HG02571 (cell line): Measurements from ENCODE around the gene SAMD4B.

Experiments used
- ATAC-seq: cut with Tn5 transposase; IDR thresholded peaks from one replicate; pipeline ENCODE4 v1.9.1; 2021; ENCODE audit warnings: mild to moderate bottlenecking, moderate library complexity; ENCODE audit not compliant: unreplicated experiment

SAMD4B gene

DNA sequence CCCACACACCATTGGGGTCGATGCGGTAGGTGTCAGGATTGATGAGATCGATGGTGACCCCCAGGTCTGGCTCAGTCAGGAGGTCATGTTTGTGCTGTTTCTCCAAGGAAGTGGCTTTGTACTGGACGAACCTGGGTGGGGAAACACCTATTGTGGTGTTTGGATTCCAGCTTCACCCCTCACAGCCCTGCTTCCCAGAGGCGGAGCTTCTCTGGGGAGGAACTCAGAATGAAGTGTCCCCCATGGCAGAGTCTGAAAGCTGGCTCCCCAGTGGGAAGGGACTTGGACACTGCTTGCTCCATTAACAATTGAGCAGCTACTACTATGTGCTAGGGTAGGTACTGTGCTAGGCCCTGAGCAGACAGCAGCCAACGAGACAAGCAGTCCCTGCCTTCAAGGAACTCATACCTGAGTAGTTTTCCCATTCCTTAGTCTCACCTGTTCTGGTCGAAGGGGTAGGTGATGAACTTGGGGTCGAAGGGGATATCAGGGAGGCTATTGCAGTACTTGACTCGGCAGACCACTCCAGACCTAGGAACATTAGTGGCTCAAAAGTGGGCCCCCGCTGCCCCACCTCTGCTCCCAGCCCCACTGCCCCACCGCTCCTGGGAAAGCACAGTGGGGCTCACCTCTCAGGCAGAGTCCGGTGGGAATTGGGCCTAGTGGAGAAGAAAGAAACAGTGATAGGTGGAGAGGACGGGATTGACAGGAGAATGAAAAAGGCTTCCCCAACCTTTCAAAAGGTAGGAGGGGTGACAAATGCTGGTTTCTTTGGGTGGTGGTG is 47.6 kb downstream of the SAMD4B start:
- no peak for ATAC-seq

DNA sequence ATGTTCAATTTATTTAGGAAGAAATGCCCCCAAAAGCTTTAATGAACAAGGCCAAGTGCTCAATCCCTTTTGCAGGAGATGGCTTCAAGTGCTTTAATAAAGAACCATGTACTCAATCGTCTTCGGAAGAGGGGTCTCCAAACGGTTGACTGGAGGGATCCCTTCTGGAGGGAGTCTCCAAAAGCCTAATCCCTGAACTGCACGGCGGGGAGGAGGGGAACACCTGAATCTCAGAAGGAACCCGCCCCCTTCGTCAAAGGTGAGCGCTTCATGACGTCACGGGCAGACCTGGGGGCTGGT is 48.2 kb downstream of the SAMD4B start:
- no peak for ATAC-seq

DNA sequence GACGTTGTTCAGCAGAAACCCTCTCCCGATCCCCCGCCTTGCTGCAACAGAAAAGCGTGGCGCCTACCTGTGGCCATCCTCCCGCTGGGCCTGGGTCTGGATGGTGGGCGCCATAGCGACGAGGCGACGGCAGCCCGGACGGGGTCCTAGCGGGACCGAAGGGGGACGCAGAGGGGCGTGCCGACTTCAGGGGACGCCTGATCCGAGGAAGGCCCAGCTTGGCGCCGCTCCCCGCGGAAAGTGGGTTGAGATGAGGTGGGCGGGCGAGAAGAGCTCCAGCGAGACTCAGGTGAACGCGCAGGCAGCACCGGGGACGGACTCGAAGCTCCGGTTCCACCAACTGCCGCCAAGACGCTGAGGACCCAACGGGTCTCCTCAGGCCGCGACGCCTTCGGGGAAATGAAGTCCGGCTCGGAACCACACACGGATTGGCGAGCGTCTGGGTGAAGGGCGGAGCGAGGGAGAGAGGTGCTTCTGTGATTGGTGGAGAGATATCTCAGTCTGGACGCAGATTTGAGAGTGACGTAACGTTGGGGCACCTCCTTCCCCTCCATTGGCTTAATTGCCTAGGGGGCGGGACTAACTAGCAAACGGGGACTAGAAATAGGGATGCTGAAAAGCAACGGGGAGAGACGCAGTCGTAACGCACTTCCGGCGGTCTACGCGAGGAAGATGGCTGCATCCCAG is 48.7 kb downstream of the SAMD4B start, which contains the start of the genes MED29 and PAF1:
TSS of gene MED29 (plus strand) at position 628 of the 687 bp plus-strand sequence. CDS start at position 673, 45 bp downstream.
TSS of gene PAF1 (minus strand) at position 356 of the 687 bp plus-strand sequence. CDS start at position 114, 242 bp downstream.
- ATAC-seq, result peak; percentile 89

DNA sequence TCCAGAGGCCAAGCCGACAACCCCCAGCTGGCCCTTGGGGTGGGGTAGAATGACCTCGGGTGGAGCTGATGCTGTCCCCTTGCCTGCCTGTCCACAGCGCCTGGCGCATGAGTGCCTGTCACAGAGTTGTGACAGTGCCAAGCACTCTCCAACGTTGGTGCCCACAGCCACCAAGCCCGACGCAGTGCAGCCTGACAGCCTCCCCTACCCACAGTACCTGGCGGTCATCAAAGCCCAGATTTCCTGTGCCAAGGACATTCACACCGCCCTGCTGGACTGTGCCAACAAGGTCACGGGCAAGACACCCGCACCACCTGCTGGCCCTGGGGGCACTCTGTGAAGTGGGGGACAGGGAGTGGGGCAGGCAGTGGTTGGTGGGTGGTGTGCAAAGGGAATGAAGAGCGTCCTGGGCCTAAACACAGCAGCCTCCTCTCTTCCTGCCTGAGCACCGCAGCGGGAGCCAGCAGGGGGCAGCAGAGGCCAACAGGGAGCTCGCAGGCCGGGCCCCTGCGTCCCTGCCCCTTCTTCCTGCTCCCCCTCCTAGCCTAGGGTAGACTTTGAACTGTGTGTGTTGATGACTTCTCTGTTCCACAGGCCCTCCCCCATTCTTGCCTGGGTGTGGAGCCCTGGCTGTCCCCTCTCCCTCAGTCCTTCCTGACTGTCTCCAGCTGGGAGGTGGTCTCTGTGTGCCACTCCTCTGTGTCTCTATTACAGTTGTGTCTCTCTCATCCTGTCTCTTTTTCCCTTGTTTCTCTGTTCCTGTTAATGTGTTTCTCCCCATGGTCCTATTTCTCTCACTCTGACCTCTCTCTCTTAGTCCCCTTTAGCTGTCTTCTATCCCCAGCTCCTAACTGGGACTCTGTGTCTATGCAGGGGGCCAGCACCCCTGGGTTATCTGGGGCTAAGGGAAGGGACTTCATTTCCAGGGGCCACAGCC is 55.4 kb downstream of the SAMD4B start:
- peak; percentile 41 for ATAC-seq

DNA sequence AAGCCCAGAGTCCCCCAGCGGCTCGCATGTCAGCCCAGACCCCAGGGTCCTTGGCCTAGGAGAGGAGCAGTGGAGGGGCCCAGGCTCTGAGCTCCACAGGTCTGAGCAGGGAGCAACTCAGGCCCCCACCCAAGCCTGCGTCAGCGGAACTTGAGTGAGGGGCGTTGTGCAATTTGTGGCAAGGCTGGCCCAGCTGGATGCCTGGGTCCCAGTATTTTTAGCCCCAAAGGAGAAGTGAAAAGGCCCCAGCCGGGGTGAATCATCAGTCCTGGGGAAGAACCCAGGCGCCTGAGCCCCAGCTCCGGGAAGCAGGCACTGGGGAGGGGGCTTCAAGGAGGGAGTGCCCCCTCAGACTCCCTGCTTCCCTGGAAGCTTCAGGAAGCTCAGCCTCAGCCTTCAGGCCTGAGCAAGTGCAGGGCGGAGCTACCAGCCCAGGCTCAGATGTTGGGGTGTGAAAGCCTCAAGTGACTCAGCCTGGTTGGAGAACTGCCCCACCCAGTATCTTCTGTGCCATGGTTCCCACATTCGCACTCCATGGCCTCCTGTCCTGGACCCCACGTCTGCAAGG is 56.2 kb downstream of the SAMD4B start:
- ATAC-seq, result no peak

DNA sequence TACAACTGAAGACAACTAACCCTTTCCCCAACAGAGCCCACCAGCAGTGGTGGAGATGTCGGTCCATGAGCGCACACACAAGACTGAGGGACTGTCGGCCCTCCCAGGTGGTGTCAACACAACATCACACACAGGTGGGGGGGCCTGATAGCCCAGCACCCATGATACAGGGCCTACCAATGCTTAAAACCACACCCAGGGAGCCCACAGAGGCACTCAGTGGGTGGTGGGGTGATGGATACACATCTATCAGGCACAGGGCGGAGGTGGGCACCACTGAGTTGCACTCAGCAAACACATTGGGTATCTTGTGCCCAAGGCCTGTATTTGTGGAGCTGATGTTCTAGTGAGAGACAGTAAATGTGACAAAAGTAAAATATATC is 57.4 kb downstream of the SAMD4B start:
- no peak for ATAC-seq

DNA sequence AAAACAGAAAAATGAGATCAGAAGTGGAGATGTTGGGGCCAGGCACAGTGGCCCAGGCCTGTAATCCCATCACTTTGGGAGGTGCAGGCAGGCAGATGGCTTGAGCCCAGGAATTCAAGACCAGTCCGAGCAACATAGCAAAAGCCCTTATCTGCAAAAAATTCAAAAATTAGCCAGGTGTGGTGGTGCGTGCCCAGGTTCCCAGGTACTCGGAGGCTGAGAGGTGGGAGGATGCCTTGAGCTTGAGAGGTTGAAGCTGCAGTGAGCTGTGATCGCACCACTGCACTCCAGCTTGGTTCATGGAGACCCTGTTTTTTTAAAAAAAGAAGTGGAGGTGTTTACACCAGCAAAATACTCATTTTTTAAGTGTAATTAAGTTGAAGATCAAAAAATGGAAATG is 57.8 kb downstream of the SAMD4B start:
- no peak for ATAC-seq

DNA sequence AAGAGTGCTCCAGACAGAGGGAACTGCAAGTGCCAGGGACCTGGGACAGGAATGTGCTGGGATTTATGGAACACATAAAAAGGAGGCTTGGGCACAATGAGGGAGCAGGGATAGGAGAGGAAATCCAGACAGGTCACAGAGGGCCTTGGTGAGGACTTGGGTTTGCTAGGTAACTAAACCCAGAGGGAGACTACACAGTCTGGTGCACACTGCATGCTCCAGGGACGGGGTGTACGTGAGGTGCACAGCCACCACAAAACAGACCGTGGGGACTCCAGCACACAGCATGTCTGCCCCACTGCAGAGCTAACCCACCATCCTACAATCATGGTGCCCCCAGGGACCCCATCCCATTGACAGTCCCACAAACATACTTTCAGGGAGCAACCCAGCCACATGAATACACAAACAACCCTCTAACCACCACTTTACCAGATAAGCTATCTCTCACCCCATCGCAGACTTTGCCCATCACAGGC is 58.9 kb downstream of the SAMD4B start:
- ATAC-seq, result no peak

DNA sequence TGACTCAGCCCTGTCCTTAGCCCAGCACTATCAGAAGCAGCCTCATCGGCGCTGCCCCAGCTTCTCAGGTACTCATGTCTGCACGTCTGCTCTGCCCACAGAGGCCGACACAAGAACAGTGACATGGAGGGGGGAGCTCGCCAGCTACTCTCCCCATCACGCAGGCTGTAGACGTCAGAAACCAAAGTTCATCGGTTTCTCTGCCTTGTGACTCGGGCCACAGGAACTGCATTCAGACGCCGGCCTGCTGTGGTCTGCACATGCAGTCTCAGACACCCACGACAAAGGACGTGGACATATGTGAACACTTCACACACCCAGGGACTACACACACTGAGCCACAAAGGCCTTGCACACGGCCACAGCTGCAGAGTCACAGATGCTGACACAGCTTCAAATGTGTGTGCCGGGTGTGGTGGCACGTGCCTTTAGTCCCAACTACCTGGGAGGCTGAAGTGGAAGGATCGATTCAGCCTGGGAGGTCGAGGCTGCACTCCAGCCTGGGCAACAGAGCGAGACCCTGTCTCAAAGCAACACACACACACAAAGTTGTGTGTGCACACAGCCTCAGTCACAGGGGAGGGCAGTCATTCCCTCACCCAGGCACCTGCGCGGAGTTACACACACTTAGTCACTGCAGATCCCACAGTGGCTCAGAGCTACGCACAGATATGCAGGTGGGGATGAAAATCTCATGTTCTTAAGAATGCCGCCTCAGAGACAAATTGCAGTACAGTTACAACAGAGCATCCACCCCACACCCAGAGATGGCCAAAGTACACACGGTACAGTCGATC is 59.5 kb downstream of the SAMD4B start:
- ATAC-seq, result no peak

DNA sequence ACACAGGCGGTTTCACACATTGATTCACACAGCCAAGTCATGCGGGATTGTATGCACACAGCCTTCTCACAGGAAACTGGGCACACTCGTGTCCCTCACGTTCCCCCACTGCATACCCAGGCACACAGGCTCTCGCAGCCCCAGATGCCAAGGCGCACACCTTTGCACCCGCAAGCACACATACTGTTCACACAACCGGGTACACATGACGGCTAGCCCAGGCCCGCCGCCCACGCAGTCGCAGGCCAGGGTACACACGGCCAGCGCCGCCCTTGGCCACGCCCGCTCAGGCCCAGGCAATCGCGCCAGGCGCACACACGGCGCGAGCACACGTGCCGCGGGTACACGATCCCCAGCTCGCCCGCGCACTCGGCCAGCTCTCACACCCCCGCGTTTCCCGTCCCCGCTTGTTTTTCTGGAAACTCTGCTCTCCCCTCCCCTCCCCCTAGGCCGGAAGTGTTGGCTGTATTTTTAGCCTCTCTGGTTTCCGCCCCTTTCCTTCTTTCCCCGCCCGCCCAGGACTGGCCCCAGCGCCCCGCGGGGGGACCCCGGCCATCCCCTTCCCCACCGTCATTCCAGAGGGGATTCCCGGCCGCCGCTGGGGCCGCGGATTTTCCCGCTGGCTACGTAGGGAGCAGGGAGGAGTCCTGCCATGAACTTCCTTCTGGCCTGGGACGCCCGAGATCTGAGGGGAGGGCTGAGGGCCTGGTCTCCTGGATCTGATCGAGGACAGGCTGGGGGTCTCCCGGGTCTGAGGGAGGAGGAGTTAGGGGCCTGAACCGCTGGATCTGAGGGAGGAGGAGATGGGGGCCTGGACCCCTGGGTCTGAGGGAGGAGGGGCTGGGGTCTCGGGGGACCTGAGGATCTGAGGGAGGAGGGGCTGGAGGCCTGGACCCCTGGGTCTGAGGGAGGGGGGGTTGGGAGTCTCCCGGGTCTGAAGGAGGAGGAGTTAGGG is 60.4 kb downstream of the SAMD4B start:
- ATAC-seq, result peak; percentile 25

DNA sequence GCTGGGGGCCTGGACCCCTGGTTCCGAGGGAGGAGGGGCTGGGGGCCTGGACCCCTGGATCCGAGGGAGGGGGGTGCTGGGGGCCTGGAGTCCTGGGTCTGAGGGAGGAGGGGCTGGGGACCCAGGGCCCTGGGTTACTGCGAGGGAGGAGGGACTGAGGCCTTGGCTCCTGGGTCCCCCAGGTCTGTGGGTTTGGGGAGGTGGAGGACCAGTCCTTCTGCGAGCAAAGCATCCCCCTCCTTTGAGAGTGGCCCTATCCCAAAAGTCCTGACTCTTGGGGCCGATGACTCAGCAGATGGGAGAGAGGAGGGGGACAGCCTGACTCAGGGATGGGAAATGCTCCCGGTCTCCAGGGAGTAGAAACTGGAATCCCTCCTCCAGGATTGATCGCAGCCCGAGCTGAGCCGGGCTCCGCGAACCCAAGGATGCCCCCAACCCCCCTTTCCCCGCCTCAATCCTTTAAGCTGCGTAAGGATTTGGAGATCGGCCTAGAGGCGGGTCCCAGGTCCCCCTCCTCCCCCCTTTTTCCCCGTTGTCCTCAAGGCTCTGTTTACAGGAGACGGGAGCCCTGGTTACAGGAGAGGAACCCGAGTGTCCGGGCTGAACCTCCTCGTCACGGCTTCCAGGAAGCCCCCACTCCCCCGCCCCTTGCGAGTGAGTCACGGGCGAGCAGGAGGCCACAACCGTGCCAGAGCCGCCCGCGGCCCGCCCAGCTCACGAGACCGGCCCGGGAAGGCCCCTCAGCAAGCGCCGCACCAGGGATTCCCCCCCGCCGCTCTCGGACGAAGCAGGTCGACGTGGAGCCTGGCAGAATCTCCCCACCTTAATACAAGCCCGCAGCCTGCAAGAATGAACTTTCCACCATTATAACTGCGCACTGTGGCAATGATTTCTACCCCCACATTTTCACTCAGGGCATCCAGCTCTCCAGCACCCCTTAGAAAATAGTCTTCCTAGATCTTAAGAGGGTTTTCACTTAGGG is 61.4 kb downstream of the SAMD4B start:
- no peak for ATAC-seq

DNA sequence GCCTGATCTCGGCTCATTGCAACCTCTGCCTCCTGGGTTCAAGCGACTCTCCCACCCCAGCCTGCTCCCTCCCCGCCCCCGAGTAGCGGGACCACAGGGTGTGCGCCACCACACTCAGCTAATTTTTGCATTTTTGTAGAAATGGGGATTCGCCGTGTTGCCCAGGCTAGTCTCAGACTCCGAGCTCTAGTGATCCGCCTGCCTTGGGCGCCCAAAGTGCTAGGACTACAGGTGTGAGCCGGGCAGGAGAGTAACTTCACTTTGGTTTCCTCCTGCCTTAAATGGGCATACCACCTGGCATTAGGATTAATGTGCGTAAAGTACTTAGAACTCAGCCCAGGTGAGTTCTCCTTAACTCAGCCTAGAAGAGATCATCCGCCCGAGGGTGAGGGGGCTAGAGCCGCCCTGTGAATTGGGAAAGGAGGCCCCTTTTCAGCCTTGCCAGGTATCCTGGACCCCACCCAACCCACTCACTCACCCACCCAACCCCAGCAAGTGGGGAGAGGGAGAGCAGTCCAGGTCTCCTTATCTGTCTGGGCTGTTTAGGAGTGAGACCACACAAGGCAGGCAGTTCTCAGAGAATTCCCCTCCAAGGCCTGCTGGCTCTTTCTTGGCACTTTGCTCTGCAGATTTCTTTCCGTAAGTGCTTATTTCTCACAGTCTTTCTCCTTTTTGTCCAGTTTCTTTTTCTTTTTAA is 63.2 kb downstream of the SAMD4B start:
- ATAC-seq, result no peak

DNA sequence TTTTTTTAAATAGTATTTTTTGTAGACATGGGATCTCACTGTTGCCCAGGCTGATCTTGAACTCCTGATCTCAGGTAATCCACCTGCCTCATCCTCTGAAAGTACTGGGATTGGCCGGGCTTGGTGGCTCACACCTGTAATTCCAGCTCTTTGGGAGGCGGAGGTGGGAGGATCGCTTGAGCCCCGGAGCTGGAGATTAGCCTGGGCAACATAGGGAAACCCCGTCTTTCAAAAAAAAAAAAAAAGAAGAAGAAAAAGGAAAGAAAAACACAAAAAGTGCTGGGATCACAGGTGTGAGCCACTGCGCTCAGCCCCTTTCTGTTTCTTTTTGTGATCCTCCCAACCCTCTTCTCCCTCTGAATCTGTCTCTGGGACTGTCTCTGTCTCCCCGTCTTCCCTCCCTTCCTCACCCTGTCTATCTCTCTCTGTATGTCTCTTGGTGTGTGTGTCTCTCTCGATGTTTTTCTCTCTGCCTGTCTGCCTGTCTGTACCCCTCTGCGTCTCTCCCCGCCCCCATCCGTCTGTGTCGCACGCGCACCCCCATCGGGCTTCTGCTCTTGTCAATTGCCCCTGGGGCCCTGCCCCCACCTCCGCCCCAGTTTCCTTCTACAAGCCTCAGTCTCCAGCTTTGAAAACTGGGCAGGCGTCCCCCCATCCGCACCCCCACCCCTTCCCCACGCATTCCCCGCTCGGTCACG is 63.9 kb downstream of the SAMD4B start:
- ATAC-seq, result no peak

DNA sequence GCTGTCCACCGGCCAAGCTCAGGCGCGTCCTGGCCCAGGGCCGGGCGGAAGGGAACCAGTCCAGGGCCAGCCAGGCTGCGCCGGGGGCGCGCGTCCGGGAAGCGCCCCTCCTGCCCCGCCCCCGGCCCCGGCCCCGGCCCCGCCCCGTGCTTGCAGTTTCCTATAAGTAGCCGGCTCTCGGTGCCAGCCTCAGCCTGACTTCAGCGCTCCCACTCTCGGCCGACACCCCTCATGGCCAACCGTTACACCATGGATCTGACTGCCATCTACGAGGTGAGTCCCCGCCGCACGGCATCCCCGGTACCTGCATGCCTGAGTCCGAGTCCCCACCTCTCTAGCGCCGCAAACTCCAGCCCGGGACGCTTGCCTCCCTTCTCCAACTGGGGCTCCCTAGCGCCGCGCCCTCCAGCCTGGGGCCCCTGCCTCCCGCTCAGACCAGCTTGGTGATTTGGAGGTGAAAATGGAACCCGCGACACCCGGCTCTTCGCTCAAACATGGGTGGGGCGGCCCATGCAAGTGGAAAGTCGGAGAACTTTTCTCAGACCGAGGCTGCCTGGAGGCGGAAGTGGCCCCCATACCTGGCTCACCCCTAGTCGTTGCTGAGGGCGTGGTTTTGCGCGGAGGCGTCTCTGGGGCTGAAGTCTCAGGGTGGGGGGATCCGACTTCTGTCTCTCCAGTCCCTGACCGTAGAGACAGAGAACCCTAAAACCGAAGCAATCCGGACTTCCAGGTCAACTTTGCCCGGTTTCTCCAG is 64.6 kb downstream of the SAMD4B start, which contains the start of gene ZFP36:
TSS of gene ZFP36 (plus strand) at position 192 of the 754 bp plus-strand sequence. CDS start at position 250, 58 bp downstream.
- ATAC-seq, result no peak

DNA sequence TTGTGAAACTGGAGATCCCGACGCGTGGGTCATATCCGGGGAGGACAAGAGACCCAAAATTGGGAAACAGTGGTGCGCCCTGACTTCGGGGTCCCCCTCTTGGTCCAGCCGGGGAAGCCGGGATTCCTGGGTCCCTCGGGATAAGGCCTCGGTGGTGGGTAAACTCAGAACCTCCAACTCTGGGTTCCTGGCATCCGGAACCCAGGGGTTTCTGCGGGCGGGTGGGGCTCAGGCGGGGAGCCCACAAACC is 65.1 kb downstream of the SAMD4B start:
- ATAC-seq, result no peak
